Activated naive CD8-positive, alpha-beta T cell treated with anti-CD3 and anti-CD28 coated beads, Interleukin-2, amount 50 U/mL, for 16 hours (primary cell): Measurements from ENCODE around the gene ERI2.
"Not testable (repeated sequence)": the region's sequence is repeated elsewhere in the genome, so short reads cannot be mapped to it uniquely, and the experiment has no call there.

ENCODE experiments used
- DNase-seq: peaks from one replicate; pipeline ENCODE4 v3.0.0-alpha.2; 2020; ENCODE audit warnings: low read depth, low spot score

Gene ERI2

DNA sequence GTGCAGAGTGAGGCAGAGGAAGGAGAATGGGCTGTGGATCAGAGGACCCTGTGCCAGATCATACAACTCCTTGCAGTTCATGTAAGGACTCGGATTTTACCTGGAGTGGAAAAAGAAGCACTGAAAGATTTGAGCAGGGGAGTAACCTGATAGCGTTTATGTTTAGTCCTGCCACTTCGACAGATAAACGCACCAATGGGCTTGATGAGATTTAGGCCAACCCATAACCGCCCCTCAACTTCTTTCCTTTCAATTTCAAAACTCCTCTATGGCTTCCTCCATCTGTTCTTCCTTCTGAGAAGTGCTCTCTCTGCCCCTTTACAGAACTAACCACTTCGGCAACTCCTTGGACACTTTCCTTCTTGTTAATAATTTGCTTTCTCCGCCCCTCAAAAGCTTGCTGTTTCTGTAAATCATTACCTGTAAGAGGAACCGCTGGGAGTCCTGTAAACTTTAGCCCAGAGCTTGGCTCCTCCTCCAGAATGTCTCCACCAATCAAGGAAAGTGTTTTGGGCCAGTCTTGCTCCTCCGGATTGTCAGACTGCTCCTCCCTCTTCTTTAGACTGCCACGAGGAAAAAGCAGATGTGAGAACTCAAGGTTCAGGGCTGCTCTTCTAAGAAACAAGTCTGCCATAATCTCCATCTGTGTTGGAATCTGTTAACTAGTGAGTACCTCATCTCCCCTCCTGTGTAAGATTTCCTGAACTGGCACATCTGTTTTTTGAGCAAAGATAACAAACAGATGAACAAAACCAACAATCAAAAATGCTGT is 42.6 kb downstream of the ERI2 start, which contains the start of gene ACSM3:
ACSM3 (plus strand) TSS at position 554 of the 772 bp plus-strand sequence. CDS start 6,021 bp downstream, outside the sequence.
- DNase-seq: no peak

- DNase-seq: no peak
Measured at GRCh38 chr16:20762404-20763123, 43.7 kb downstream of the ERI2 start.

- no peak for DNase-seq
Measured at GRCh38 chr16:20761175-20761574, 45.1 kb downstream of the ERI2 start.

GRCh38 chr16:20760346-20760745 is 45.9 kb downstream of the ERI2 start:
- no peak for DNase-seq

GRCh38 chr16:20755799-20756198 is 50.5 kb downstream of the ERI2 start:
- not testable (repeated sequence) for DNase-seq

DNA sequence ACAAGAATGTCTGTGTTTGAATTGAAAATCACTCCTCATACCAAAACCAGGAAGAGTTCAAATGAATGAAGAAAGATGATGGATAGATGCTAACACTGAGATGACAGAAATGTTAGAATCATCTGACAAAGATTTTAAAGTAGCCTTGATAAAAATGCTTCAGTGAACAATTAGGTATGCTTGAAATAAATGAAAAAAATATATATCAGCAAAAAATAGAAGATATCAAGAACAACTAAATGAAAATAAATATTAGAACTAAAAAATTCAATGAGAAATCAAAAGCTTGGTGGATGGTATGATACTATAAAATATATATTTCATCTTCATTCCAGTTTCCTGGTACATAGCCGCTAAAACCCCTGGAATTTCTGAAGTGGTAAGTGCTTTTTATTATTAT is 51.0 kb downstream of the ERI2 start:
- DNase-seq: no peak

DNA sequence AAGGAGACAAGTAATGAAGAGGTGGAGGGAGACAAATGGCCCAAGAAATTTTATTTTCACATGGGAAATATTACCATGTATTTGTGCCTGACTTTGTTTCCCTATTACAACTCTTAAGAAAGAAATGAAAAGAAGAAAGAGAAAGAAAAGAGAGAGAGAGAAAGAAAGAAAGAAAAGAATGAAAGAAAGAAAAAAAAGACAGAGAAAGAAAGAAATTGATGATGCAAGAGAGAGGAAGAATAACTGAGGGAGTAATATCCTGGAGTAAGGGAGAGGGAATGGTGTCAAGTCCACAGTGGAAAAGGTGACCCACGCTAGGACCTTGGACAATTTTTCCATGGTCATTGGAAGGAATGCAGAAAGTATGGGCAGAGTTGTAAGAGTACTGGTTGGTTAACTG is 52.5 kb downstream of the ERI2 start:
- DNase-seq: no peak

DNA sequence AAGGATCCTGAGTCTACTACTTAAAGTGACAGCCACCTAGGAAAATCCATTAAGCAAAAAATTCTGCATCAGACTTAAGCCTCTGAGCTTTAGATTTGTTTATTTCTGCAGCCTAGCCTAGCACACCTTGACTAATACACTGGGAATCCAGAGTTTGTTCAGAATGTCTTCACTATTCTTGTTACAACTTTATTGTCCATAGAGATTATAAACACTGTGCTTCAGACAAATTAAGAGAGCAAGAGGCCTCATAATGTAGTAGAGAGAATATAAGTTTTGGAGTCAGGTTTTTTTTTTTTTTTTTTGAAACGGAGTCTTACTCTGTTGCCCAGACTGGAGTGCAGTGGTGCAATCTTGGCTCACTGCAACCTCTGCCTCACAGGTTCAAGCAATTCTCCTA is 55.7 kb downstream of the ERI2 start:
- DNase-seq: no peak

- no peak for DNase-seq
Measured at GRCh38 chr16:20749474-20749873, 56.8 kb downstream of the ERI2 start.

GRCh38 chr16:20747030-20747816 is 59.0 kb downstream of the ERI2 start:
- no peak for DNase-seq

GRCh38 chr16:20746461-20746860 is 59.8 kb downstream of the ERI2 start:
- no peak for DNase-seq
